ENCODE measurements around the gene ARID1B. TPM values are rescaled to one million over a fixed set of nuclear protein-coding genes. Genes with fewer than 3 reads are reported as not detected.
A peak's percentile ranks its signal among the peaks of the same experiment; 100 is the strongest.

Gene ARID1B
- total RNA-seq, 1 experiment from 2014 or later = 91.7 TPM

DNA sequence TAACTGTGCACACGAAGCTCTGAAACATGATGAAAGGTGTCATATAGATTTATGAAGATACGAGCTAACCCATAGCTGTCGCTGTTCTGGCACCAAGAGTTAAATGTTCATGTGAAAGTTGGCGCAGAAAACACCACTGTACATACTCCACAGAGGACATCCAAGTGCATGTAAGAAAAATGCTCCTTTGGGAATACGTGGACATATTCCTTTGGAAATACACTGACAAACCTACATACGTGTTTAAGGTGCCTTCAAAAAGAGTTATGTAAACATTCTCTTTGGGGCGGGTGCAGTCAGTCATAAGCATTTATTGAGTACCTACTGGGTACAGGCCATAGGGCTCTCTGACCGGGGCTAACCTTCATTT, 723 bp upstream of the ARID1B start:
- TF ChIP-seq SIN3A (IDR thresholded peaks at IDR 0.05; ENCODE audit: borderline replicate concordance, insufficient read depth, low read depth, low read length) (no peak), TCF7L2 (IDR thresholded peaks at IDR 0.05; ENCODE audit: low read depth, low read length) (no peak), CTCF (IDR thresholded peaks at IDR 0.05) (peak; percentile 23; the same call in 1 of the 2 replicates), POLR2AphosphoS5 (IDR thresholded peaks at IDR 0.05; ENCODE audit: low read depth, low read length) (no peak), REST (IDR thresholded peaks at IDR 0.05; ENCODE audit: insufficient read depth in 1 of 2, low read depth in 2 of 2, low read length in 1 of 2) (no peak)
- DNase-seq (ENCODE audit: low read depth, low spot score) (peak; percentile 17), ATAC-seq (no peak)
- intact Hi-C loops (cut with micrococcal nuclease; ENCODE audit: unreplicated experiment) (no loop called here), in situ Hi-C loops (cut with HindIII; ENCODE audit: low pct_unique_long_range_greater_than_20kb, low sequenced_read_pairs) (no loop called here)
- TSS peak; percentile 64 for BruUV-seq (replicated peaks)
- H3K9me3 ChIP-seq (ENCODE audit: control insufficient read depth, insufficient read depth, low read depth, low read length) = no peaks in the 10 kb centered on the region
- ChIA-PET POLR2A (no interaction called here), CTCF (interaction anchor here (0.7 kb wide), 1 partner anchor 103 kb away, joined by 9 read pairs; no protein-coding TSS in a partner anchor)
- H3K27ac ChIP-seq (ENCODE audit: low read length) = peak overlapping the region; percentile 88
- H3K36me3 ChIP-seq (ENCODE audit: control insufficient read depth, insufficient read depth, low read length) = no peaks in the 10 kb centered on the region; the same call in 1 of the 2 replicates
- H3K4me1 ChIP-seq (ENCODE audit: control insufficient read depth, insufficient read depth, low read length) = peaks cover 33% of the 10 kb centered on the region
- peak overlapping the region; percentile 58 to 83 for H3K4me3 ChIP-seq (ENCODE audit: low read depth in 2 of 2, low read length in 2 of 2)
- H3K27me3 ChIP-seq (ENCODE audit: control insufficient read depth, insufficient read depth, low read length) = no peaks in the 10 kb centered on the region

GRCh38 chr6:156777577-156778453, 637 bp downstream of the ARID1B start:
- TF ChIP-seq POLR2AphosphoS5 (IDR thresholded peaks at IDR 0.05; ENCODE audit: low read depth, low read length) (peak; percentile 61), REST (IDR thresholded peaks at IDR 0.05; ENCODE audit: insufficient read depth in 1 of 2, low read depth in 2 of 2, low read length in 1 of 2) (no peak), TCF7L2 (IDR thresholded peaks at IDR 0.05; ENCODE audit: low read depth, low read length) (no peak), SIN3A (IDR thresholded peaks at IDR 0.05; ENCODE audit: borderline replicate concordance, insufficient read depth, low read depth, low read length) (0 out of 2 replicates have a peak, but pooled peaks have one; percentile 9)
- in situ Hi-C loops (cut with HindIII; ENCODE audit: low pct_unique_long_range_greater_than_20kb, low sequenced_read_pairs) (no loop called here), intact Hi-C loops (cut with micrococcal nuclease; ENCODE audit: unreplicated experiment) (loop anchor here (1.0 kb wide), 1 partner anchor 90 kb away; no protein-coding TSS in a partner anchor)
- H3K36me3 ChIP-seq (ENCODE audit: control insufficient read depth, insufficient read depth, low read length) = no peaks in the 10 kb centered on the region; the same call in 1 of the 2 replicates
- ChIA-PET POLR2A (interaction anchor here (0.6 to 0.7 kb wide), 2 partner anchors 93 to 255 kb away, joined by 3 read pairs; no protein-coding TSS in a partner anchor), CTCF (interaction anchor here (0.6 kb wide), 1 partner anchor 836 kb away, joined by 3 read pairs; no protein-coding TSS in a partner anchor)
- no peaks in the 10 kb centered on the region for H3K27me3 ChIP-seq (ENCODE audit: control insufficient read depth, insufficient read depth, low read length)
- peak overlapping the region; percentile 83 to 91 for H3K4me3 ChIP-seq (ENCODE audit: low read depth in 2 of 2, low read length in 2 of 2)
- H3K4me1 ChIP-seq (ENCODE audit: control insufficient read depth, insufficient read depth, low read length) = peaks cover 39% of the 10 kb centered on the region
- no peaks in the 10 kb centered on the region for H3K9me3 ChIP-seq (ENCODE audit: control insufficient read depth, insufficient read depth, low read depth, low read length)
- DNase-seq (ENCODE audit: low read depth, low spot score) (no peak), ATAC-seq (peak; percentile 67)
- H3K27ac ChIP-seq (ENCODE audit: low read length) = peak overlapping the region; percentile 90
- BruUV-seq (replicated peaks) = no TSS peak
